ENCODE results near the gene CYTIP.

GRCh38 chr2:157447741-157448140 is 3.9 kb upstream of the CYTIP start:
- TF ChIP-seq POLR2AphosphoS5 (IDR thresholded peaks at IDR 0.05; ENCODE audit: low read depth, low read length) (no peak), POLR2A (IDR thresholded peaks at IDR 0.05; ENCODE audit: low read depth, low read length) (no peak), TAF1 (IDR thresholded peaks at IDR 0.05; ENCODE audit: low read depth, low read length) (no peak), POU2F2 (IDR thresholded peaks at IDR 0.05; ENCODE audit: low read depth, low read length) (no peak), PAX5 (IDR thresholded peaks at IDR 0.05; ENCODE audit: insufficient read depth, low read length, severe bottlenecking) (no peak)
